K562 (cell line): ENCODE measurements around the gene LGI4. TPM values are rescaled to one million over a fixed set of nuclear protein-coding genes. Genes with fewer than 3 reads are reported as not detected.

Experiments
- CCAR2 ChIP-seq: fragments of 200-400 bp; formaldehyde crosslinking; IDR thresholded peaks from 2 replicates; pipeline ENCODE4 v1.6.1; 2017; ENCODE audit warnings: mild to moderate bottlenecking, low read depth, low read length
- JUND ChIP-seq, 2 experiments: IDR thresholded peaks; 2 replicates in 1 of 2; 3 replicates in 1 of 2; pipeline ENCODE4 v1.6.1; 2011; ENCODE audit warnings: borderline replicate concordance in 2 of 2, low read depth in 2 of 2, low read length in 2 of 2, improper control_type of control experiment in 1 of 2, missing biosample characterization in 1 of 2, missing genetic modification characterization in 1 of 2, missing genetic modification reagents in 1 of 2
- KAT2B ChIP-seq: IDR thresholded peaks from one replicate; pipeline ENCODE4 v1.6.1; 2012; ENCODE audit warnings: low read depth, mild to moderate bottlenecking, control low read depth, inconsistent platforms, low read length, moderate library complexity
- LCOR ChIP-seq: sonication (generic); formaldehyde crosslinking; IDR thresholded peaks from 2 replicates; pipeline ENCODE4 v1.8.0; 2022; ENCODE audit warnings: mild to moderate bottlenecking, missing genetic modification reagents
- MLLT1 ChIP-seq, 2 experiments: fragments of 450-650 bp; IDR thresholded peaks; 2 replicates each; pipeline ENCODE4 v1.6.1; 2016
- NFE2 ChIP-seq: IDR thresholded peaks from 2 replicates; pipeline ENCODE4 v1.6.1; 2014; ENCODE audit warnings: antibody characterized with exemption, low read depth
- POLR2H ChIP-seq: IDR thresholded peaks from 2 replicates; pipeline ENCODE4 v1.6.1; 2016; ENCODE audit warnings: missing genetic modification characterization, low read depth, mild to moderate bottlenecking, control low read depth, missing compliant biosample characterization, moderate library complexity
- SETDB1 ChIP-seq: IDR thresholded peaks from one replicate; pipeline ENCODE4 v1.6.1; 2012; ENCODE audit warnings: low read length, control low read depth, inconsistent platforms
- ZBTB26 ChIP-seq: fragments of 450-650 bp; formaldehyde crosslinking; IDR thresholded peaks from 2 replicates; pipeline ENCODE4 v1.4.0; 2022; ENCODE audit warnings: missing genetic modification characterization
- ZHX1 ChIP-seq: fragments of 150-350 bp; conservative IDR thresholded peaks from 2 replicates; pipeline ENCODE4 v1.6.1; 2014; ENCODE audit warnings: low read length
- ZNF140 ChIP-seq: fragments of 250-450 bp; sonication (Bioruptor Pico); IDR thresholded peaks from 2 replicates; pipeline ENCODE4 v1.8.0; 2021; ENCODE audit warnings: moderate library complexity, mild to moderate bottlenecking, inconsistent platforms
- ZNF395 ChIP-seq: fragments of 200-800 bp; sonication (Bioruptor generic); IDR thresholded peaks from 2 replicates; pipeline ENCODE4 v1.6.1; 2017; ENCODE audit warnings: missing genetic modification characterization, missing compliant biosample characterization
- ZNF445 ChIP-seq: fragments of 250-450 bp; sonication (Bioruptor Pico); IDR thresholded peaks from 2 replicates; pipeline ENCODE4 v1.4.0; 2020; ENCODE audit warnings: low read depth, mild to moderate bottlenecking, moderate library complexity
- ZNF77 ChIP-seq: fragments of 250-450 bp; sonication (Bioruptor Pico); IDR thresholded peaks from 2 replicates; pipeline ENCODE4 v1.5.0; 2020
- ZNF785 ChIP-seq: fragments of 250-450 bp; sonication (Bioruptor Pico); IDR thresholded peaks from 2 replicates; pipeline ENCODE4 v1.4.0; 2020; ENCODE audit warnings: mild to moderate bottlenecking
- ZZZ3 ChIP-seq: fragments of 450-650 bp; IDR thresholded peaks from 2 replicates; pipeline ENCODE4 v1.6.1; 2016; ENCODE audit warnings: antibody characterized with exemption, mild to moderate bottlenecking, moderate library complexity
- polyA plus RNA-seq, 8 experiments: library from polyadenylated mRNA; depleted of rRNA in 4 of 8; stranded (reverse) in 5 of 8; unstranded in 3 of 8; fragments of >200 nt; fragmentation: Nextera tagmentation in 2 of 8; fragmentation: Illumina TruSeq in 1 of 8; extraction: Ambion mirVana in 2 of 8; extraction: Trizol in 1 of 8; gene quantifications; 2 replicates each; pipeline versions ENCODE4 v1.2.1 to v1.2.3, GENCODE V29; 2011 to 2014; ENCODE audit warnings: inconsistent platforms in 1 of 8, missing spikeins in 1 of 8
- total RNA-seq, 7 experiments: library from RNA; depleted of rRNA in 6 of 7; stranded (reverse); fragments of >200 nt in 6 of 7; fragmentation: Illumina TruSeq in 2 of 7; extraction: Trizol in 2 of 7; gene quantifications; 2 replicates each; pipeline versions ENCODE4 v1.2.1 to v1.2.3, GENCODE V29; 2011 to 2021; ENCODE audit warnings: low replicate concordance in 1 of 7
- TF ChIP-seq, protein P1 (sequence below): IDR thresholded peaks from 2 replicates; pipeline ENCODE4 v1.6.1; 2012; ENCODE audit warnings: low read depth, low read length, improper control_type of control experiment, borderline replicate concordance
- TF ChIP-seq, protein P2 (sequence below): fragments of 450-650 bp; formaldehyde crosslinking; IDR thresholded peaks from 2 replicates; pipeline ENCODE4 v1.4.0; 2020; ENCODE audit warnings: mild to moderate bottlenecking, moderate library complexity

Gene LGI4
- total and polyA plus RNA-seq, 9 of the 15 experiments (the other 6 are each of a cell fraction or from before 2014, with no cell fraction given): 0.14 to 0.30 (median 0.24) TPM; not detected in 4

- TF ChIP-seq JUND (IDR thresholded peaks at IDR 0.05; ENCODE audit: borderline replicate concordance, low read depth, low read length) (peak; percentile 54), JUND (tag; IDR thresholded peaks at IDR 0.05; ENCODE audit: borderline replicate concordance, low read depth, low read length) (peak; percentile 28; the same call in 1 of the 3 replicates), ZNF445 (CRISPR knock-in tag) (no peak), POLR2H (no peak), MLLT1 (IDR thresholded peaks at IDR 0.05) (no peak), NFE2 (no peak), CCAR2 (no peak), ZNF77 (CRISPR knock-in tag) (no peak), ZZZ3 (0 out of 2 replicates have a peak, but pooled peaks have one; percentile 32), SETDB1 (no peak), KAT2B (no peak), ZNF785 (no peak), LCOR (no peak), ZNF395 (CRISPR knock-in tag) (no peak), ZNF140 (CRISPR knock-in tag) (no peak), ZHX1 (no peak), ZBTB26 (CRISPR knock-in tag) (no peak)
- TF ChIP-seq, protein P1, sequence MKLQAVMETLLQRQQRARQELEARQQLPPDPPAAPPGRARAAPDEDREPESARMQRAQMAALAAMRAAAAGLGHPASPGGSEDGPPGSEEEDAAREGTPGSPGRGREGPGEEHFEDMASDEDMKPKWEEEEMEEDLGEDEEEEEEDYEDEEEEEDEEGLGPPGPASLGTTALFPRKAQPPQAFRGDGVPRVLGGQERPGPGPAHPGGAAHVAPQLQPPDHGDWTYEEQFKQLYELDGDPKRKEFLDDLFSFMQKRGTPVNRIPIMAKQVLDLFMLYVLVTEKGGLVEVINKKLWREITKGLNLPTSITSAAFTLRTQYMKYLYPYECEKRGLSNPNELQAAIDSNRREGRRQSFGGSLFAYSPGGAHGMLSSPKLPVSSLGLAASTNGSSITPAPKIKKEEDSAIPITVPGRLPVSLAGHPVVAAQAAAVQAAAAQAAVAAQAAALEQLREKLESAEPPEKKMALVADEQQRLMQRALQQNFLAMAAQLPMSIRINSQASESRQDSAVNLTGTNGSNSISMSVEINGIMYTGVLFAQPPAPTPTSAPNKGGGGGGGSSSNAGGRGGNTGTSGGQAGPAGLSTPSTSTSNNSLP: no peak
- TF ChIP-seq, protein P2, sequence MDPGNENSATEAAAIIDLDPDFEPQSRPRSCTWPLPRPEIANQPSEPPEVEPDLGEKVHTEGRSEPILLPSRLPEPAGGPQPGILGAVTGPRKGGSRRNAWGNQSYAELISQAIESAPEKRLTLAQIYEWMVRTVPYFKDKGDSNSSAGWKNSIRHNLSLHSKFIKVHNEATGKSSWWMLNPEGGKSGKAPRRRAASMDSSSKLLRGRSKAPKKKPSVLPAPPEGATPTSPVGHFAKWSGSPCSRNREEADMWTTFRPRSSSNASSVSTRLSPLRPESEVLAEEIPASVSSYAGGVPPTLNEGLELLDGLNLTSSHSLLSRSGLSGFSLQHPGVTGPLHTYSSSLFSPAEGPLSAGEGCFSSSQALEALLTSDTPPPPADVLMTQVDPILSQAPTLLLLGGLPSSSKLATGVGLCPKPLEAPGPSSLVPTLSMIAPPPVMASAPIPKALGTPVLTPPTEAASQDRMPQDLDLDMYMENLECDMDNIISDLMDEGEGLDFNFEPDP (CRISPR knock-in tag): no peak
Observed at GRCh38 chr19:35135389-35135909, 590 bp upstream of the LGI4 start (continued).
